HG03469 (cell line): Measurements from ENCODE around the gene LGR5.
"Not testable (repeated sequence)": the region's sequence is repeated elsewhere in the genome, so short reads cannot be mapped to it uniquely, and the experiment has no call there.

ENCODE experiments used
- ATAC-seq: cut with Tn5 transposase; IDR thresholded peaks from one replicate; pipeline ENCODE4 v1.9.1; 2021; ENCODE audit warnings: mild to moderate bottlenecking, moderate library complexity, moderate number of reproducible peaks; ENCODE audit not compliant: unreplicated experiment

The LGR5 gene

GRCh38 chr12:71472441-71472911, 32.9 kb downstream of the LGR5 start:
- no peak for ATAC-seq

GRCh38 chr12:71474791-71475190, 35.2 kb downstream of the LGR5 start:
- ATAC-seq = no peak

DNA sequence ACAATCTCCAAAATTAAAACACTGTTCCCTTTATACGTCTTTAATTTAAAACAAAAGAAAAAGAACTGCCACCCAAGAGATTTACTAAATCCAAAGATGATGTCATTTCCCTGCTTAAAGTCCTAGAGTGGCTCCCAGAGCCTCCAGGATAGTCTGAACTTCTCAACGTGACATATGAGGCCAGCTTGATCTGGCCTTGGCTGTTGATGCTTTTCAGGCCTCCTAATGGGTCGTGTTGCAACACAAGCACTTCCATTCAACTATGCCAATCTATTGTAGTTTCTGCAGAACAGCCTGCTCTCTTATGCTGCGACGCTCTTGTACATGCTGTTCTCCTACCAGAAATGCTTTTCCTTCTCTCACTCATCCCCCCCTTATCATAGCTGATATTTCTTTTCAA, 35.7 kb downstream of the LGR5 start:
- ATAC-seq = no peak

GRCh38 chr12:71476513-71476912, 36.9 kb downstream of the LGR5 start:
- ATAC-seq = no peak

DNA sequence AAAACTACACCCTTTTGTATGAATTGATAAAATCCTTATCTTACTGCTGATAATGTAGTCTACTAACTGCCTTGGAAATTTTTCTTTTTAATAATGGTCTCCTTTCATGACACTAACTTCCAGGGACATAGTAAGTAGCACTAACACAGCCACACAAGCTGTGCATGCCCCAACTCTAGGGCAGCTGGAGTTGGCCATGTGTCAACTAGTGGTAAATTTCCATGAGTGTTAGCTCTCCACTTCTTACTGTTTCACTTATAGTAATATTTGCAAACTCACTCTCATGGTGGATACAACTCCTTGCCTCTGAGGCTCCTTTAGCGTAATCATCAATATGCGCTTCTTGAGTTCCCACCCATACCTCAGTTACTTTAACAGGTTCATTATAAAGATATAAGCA, 38.0 kb downstream of the LGR5 start:
- no peak for ATAC-seq

- no peak for ATAC-seq
Observed at GRCh38 chr12:71478270-71478669, 38.7 kb downstream of the LGR5 start.

GRCh38 chr12:71484272-71484905, 44.8 kb downstream of the LGR5 start:
- ATAC-seq = no peak

DNA sequence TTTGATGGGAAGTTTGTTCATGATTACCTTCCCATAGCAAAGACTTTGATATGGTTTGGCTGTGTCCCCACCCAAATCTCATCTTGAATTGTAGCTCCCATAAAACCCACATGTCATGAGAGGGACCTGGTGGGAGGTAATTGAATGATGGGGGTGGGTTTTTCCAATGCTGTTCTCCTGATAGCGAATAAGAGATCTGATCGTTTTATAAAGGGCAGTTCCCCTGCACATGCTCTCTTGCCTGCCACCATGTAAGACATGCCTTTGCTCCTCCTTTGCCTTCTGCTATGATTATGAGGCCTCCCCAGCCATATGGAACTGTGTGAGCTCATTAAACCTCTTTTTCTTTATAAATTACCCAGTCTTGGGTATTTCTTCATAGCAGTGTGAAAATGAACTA, 51.2 kb downstream of the LGR5 start:
- not testable (repeated sequence) for ATAC-seq

GRCh38 chr12:71492604-71493003, 53.0 kb downstream of the LGR5 start:
- no peak for ATAC-seq

DNA sequence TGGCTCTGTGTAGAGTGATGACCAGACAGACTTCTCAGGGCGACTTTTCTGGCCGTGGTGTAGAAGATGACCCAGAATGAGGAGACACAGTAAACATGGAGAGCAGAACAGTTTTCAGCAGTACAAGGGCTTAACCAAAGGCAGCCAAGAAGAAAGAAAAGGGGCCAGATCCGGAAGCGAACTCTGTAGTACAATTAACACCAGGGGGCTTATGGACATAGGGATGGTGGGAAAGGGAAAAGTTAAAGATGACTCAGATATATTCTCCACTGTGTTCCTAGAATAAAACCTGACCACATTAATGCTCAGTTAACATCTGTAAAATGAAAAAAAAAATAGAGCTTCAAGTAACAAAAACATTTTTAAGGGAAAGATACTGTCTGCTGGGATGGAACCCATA, 60.2 kb downstream of the LGR5 start:
- ATAC-seq = no peak

GRCh38 chr12:71503579-71504391, 64.2 kb downstream of the LGR5 start:
- ATAC-seq = peak; percentile 62

DNA sequence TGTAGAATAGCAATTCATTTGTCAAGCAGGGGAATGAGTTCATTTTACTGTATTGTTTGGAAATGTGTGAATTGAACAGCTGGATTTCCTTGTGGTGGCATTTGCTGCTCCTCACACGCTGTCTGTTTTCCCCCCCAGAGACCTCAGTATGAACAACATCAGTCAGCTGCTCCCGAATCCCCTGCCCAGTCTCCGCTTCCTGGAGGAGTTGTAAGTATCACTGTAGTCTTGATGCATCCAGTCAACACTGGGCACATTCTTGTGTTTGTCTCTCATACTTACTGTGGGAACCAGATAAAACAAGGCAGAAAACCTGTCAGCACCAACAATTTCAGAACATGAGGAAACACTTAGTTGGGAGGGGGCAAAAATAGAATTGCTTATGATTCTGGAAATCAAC, 64.9 kb downstream of the LGR5 start:
- ATAC-seq = no peak

- no peak for ATAC-seq
Observed at GRCh38 chr12:71509705-71510104, 70.1 kb downstream of the LGR5 start.

GRCh38 chr12:71517145-71517846, 77.7 kb downstream of the LGR5 start:
- ATAC-seq = no peak

DNA sequence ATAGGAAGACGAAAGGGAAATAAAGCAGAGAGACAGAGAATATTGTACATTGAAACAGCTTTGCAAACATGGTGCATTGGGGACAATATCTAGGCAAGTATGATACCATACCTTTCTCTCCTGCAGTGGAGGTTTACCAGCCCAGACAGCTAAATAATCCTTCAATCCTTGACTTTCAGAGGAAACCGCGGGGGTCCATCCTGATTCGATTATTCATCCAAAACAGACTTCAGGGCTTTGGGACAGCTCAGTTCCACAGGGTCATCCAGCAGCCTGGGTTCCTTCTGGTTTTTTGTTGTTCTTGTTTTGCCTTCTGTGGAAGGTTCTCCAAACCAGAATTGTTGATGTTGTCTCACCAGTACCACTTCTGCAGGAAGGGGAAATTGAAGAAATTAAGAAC, 81.5 kb downstream of the LGR5 start:
- no peak for ATAC-seq

- ATAC-seq = no peak
Observed at GRCh38 chr12:71524626-71525025, 85.0 kb downstream of the LGR5 start.

GRCh38 chr12:71533703-71534102, 94.1 kb downstream of the LGR5 start:
- ATAC-seq = no peak

GRCh38 chr12:71536279-71536938, 96.8 kb downstream of the LGR5 start:
- ATAC-seq = peak; percentile 67

DNA sequence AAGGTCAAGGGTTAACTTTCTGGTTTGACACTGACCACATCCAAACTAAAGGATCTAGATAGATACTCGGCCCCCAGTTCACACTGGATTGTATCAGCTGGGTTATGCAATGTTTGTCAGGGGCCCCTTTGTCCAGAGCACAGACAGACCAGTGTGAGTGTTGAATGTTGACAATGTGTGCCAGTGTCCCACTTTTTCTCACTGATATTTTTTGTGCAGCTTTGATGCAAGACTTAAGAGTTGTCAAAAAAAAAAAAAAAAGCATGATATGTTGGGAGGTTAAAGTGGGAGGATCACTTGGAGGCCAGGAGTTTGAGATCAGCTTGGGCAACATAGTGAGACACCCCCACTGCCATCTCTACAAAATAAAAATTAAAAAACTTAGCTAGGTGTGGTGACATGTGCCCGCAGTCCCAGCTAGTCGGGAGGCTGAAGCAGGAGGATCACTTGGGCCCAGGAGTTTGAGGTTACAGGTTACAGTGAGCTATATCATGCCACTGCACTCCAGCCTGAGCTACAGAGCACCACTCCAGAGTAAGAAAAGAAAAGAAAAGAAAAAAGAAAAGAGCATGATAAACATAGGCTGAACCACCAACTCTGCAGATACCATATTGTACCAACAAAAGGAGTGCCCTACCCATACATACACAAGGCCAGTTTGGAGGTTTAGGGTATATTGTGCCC, 97.5 kb downstream of the LGR5 start:
- ATAC-seq = peak; percentile 8

- no peak for ATAC-seq
Observed at GRCh38 chr12:71538807-71539206, 99.2 kb downstream of the LGR5 start.

DNA sequence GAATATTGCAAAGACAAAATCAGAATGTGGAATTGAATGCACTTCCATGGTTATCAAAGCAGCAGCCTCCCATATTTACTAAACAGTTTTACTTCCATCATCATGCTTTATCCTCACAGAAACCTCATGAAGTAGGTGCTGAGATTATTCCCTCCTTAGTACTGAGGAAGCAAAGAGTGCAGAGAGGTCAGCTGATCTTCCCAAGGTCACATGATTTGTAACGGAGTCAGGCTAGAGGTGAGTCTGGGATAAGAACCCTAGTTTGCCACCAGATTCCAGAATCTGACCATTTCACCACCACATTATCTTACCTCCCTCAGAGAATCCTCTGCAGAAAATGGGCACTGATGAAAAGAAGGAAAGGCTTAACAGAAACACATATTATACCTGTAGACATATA, 102.0 kb downstream of the LGR5 start:
- no peak for ATAC-seq
